HG03064 (cell line): ENCODE results near the gene PRTN3.

ENCODE experiments used
- ATAC-seq: cut with Tn5 transposase; IDR thresholded peaks from one replicate; pipeline ENCODE4 v1.9.1; 2021; ENCODE audit warnings: low read depth; ENCODE audit not compliant: unreplicated experiment

The PRTN3 gene, protein sequence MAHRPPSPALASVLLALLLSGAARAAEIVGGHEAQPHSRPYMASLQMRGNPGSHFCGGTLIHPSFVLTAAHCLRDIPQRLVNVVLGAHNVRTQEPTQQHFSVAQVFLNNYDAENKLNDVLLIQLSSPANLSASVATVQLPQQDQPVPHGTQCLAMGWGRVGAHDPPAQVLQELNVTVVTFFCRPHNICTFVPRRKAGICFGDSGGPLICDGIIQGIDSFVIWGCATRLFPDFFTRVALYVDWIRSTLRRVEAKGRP

DNA sequence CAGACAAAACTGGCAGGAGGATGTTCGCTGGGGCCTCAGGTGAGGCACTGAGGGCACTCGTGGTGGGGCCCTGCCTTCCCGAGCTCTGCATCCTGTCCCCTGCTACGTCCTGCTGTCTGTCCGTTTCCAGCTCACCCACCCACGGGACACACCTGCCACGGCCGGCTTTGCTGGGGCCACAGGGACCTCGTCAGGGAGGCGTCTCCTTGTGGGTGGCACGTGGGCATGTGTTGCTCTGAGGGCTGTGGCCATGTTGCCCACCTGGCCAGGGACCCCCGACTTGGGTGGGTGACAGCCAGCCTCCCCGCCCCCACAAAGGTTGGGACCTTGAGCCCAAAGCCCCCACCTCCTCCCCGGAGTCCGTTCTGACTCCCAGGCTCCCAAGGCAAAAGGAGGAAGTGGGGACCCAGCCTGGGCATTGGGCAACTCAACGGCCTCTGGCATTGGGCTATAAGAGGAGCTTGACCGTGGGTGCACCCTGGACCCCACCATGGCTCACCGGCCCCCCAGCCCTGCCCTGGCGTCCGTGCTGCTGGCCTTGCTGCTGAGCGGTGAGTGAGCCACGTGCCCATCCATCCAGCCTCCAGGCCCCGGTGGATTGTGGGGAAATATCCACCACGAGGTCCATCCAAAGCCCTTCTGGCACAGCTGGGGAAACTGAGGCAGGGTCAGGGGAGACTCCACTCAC, at the start of gene PRTN3:
Gene PRTN3, plus strand, starts transcription at position 481 of the 688 bp plus-strand sequence. Its CDS starts 10 bp downstream, at position 491.
- no peak for ATAC-seq

DNA sequence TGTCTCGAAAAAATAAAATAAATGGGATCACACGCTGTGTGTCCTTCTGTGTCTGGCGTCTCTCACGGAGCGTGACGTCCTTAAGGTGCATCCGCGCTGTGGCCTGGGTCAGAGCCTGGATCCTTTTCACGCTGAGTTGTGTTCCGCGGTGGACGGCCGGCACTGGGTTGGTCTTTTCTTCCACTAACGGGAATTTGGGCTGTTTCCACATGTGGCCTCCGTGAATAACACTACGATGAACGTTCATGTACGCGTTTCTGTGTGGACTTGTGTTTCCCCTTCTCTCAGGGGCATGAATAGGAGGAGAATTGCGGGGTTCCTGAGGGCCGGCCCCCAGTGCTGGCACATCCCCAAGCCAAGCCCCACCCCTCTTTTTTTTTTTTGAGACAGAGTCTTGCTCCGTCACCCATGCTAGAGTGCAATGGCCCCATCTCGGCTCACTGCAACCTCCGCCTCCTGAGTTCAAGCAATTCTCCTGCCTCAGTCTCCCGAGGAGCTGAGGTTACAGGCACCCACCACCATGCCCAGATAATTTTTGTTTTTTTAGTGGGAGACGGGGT, 49.7 kb upstream of the PRTN3 start:
- no peak for ATAC-seq

DNA sequence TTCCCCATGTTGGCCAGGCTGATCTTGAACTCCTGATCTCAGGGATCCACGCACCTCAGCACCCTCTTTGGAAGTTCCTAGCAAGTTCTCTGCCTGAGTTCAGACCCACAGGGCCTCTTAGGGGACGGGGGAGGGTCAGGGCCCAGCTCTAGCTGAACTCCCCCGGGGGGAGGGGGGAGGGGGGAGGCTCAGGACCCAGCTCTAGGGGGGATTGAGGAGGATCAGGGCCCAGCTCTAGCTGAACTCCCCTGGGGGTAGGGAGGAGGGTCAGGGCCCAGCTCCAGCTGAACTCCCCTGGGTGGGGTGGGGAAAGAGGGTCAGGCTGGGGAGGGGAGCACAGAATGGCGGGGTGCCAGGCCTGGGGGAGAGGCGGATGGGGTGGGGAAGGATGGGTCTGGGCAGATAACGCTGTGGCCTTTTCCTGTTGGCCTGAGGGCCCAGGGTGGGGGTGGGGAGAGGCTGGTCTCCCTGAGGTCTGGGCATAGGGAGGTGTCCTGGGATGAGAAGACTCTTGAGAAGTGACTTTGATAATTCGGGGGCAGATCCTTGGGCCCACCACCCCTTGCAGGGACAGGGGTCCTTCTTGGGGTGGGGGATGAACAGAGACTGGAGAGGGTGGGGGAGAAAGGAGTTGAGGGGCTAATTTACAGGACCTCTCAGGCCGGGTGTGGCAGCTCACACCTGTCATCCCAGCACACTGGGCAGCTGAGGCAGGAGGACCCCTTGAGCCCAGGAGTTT, 49.1 kb upstream of the PRTN3 start:
- no peak for ATAC-seq

DNA sequence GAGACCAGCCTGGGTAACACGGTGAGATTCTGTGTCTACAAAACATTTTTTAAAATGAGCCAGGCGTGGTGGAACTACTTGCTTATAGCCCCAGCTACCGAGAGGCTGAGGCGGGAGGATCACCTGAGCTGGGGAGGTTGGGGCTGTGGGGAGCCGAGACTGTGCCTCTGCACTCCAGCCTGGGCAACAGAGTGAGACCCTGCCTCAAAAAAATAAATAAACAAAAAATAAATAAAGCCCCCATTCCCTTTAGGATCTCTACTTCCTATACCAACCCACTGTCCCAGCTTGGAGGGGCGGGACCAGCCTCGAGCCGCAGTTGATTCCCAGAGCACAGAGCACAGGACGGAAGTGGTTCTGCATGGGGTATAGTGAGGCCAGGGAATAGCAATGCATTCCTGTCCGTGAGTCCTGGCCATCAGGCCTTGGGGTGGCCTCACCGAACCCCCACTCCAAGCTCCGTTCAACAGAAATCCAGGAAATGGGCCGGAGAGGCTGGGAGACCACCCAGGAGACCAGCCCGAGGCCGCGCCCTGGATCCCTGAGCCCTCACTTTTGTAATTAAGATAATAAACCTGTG, 48.4 kb upstream of the PRTN3 start:
- no peak for ATAC-seq

DNA sequence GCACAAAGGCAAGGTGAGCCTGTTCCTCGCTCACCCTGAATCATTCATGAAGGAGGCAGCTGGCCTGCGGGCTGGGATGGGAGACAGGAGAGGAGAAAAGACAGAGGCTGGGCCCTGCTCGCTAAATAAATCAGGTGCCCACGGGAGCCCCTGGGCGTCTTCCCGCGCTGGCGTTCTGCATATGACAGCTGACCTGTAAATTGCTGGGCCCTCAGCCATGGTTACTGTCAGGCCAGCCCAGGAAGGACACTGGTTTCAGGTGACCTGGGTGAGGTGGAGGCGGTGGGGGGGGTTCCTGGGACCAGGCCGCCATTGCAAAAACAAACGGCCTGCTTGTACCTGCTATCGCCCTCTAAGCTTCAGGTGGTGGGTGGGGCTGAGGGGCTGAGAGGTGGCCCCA, 47.0 kb upstream of the PRTN3 start:
- ATAC-seq, result no peak

DNA sequence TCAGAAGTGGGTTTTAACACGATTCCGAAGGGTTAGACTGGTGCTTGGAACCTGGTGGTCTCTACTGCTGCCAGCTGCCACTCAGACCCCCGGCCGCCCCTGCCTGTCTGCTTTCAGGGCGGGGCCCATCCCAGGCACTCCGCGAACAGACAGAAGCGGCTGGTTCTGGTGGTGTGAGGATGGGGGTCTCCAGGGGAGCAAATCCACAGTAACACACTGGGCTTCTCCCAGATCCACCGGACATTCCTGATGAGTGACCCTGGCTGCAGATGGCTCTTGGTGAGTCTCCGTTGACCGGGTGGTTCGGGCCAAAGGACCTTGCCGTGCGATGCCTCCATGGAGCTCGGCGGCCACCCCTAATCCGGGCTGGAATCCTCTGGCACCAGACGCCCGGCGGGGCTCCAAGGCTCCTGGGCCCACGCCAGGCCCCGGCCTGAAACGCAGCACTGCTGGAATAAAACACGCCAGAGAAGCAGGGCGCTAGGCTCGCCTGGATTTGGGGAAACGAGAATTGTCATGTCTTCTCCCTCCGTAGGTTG, 45.7 kb upstream of the PRTN3 start:
- no peak for ATAC-seq

DNA sequence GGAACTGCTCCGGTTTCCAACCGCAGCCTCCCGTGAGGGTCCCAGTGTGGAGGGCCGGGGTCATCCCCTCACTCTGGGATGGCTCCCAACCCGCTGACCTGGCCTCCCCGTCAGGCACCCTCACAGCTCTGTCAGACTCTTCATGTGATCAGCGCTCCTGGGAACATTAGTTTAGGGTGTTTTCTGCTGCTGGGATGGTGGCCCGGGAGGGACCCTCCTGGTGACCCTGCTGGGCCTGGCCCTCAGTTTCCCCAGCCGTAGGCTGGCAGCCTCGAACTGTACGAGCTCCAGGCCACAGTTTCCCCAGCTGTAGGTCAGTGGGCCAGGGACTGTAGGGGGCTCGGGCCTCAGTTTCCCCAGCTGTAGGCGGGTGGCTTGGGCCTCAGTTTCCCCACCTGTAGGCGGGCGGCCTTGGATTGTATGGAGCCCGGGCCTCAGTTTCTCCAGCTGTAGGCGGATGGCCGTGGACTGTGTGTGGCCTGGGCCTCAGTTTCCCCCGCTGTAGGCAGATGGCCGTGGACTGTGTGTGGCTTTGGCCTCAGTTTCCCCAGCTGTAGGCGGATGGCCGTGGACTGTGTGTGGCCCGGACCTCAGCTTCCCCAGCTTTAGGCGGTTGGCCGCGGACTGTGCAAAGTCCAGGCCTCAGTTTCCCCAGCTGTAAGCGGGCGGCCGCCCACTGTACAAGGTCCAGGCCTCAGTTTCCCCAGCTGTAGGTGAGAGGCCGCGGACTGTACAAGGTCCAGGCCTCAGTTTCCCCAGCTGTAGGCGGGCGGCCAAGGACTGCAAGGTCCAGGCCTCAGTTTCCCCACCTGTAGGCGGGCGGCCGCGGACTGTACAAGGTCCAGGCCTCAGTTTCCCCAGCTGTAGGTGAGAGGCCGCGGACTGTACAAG, 44.9 kb upstream of the PRTN3 start:
- no peak for ATAC-seq

DNA sequence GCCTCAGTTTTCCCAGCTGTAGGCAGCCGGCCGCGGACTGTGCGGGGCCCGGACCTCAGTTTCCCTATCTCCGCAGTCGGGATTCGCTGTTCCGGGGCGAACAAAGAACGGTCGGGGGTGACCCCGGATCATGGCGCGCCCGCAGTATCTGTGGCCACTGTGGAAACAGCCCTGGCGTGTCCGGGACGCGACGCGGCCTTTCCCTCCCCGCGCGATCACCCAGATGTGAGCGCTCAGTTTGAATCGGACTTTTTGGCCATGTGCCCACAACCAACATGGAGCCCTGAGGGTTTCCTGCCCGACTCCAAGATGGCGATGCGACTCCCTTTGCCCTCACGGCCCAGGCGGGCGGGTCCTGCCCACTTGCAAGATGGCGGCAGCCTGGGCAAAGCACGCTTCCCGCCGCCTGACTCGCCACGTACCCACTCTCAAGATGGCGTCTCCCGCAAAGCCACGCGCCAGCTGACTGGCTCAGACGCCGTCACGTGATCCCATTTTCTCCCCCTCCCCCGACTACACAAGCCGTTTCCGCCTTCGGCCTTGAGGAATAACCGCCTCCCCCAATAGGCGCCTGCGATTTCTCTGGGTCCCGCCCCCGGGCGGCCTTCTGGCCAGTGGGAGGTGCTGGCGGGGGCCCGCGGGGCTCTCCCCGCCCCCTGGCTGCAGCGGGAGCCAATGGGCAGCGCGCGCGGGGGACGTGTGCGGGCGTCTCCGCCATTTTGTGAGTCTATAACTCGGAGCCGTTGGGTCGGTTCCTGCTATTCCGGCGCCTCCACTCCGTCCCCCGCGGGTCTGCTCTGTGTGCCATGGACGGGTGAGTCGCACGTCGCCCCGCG, 43.9 kb upstream of the PRTN3 start, which contains the start of gene PTBP1:
Gene PTBP1, plus strand, starts transcription at position 761 of the 836 bp plus-strand sequence. Its CDS starts 46 bp downstream, at position 807.
- ATAC-seq, result peak; percentile 60

DNA sequence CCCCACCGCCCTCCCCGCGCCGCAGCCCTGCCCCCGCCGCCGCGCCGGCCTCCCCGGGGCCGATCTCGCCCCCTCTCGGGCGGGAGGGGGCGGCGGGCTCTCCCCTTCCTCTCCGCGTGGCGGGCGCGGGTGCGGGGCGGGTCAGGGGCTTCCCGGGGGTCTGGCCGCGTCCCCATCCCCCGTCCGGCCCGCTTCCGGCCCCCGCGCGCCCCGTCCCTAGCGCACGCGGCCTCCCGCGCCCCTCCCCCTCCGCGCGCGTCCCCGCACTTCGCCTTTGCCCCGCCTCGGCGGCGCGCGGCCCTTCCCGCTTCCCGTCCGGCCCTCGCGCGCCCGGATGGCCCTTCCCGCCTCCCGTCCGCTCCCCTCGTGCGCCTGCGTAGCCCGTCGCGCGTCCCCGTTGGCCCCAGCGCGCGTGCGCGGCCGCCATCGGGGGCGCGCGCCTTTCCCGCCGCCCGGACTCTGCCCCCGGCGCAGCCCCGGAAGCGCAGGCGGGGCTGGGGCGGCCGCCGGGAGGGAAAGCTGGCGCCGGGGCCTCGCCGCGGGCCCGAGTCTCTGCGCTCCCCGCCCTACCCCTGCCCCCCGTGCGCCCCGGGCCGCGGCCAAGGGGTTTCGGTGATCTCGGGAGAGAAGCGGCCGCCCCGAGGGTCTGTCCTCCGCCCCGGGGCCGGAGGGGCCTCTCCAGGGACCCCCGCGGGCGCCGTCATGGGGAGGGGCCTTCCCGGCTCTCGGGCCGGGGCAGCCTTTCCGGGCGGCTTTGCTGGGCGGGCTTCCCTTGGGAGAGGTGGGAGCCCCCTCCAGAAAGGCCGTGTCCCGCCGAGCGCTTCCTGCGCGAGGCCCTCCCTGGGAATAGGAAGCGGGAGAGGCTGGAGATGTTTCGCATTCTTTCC, 43.0 kb upstream of the PRTN3 start:
- peak; percentile 46 for ATAC-seq

DNA sequence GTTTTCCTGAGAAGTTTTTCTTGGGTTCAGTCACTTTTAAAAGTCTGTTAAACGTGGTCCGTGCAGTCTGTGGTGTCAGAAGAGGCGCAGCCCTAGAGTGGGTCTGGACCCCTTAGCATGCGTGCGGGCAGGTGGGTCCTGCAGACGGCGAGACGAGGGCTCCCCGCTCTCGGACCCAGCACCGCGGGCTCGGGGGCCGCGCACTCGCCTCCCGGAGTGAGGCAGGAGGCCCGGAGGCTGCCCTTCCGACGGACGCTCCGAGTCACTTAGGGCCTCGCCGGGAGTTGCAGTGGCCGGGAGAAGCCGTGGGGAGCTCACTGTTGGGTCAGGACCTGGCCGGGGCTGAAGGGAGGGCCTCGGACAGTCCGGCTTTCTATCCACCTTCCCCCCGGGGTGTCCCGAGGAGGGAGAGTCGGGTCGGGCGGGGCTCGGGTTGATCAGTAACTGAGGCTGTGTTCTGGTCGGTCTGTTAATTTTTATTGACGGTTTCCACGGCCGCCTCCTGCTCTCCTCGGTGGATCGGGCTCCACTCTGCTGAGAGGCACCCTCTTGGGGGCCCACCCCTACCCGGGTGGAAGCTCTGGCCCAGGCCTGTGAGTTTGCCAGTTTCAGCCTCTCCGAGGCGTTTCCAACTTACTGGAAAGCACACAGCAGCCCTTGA, 42.3 kb upstream of the PRTN3 start:
- ATAC-seq, result no peak

DNA sequence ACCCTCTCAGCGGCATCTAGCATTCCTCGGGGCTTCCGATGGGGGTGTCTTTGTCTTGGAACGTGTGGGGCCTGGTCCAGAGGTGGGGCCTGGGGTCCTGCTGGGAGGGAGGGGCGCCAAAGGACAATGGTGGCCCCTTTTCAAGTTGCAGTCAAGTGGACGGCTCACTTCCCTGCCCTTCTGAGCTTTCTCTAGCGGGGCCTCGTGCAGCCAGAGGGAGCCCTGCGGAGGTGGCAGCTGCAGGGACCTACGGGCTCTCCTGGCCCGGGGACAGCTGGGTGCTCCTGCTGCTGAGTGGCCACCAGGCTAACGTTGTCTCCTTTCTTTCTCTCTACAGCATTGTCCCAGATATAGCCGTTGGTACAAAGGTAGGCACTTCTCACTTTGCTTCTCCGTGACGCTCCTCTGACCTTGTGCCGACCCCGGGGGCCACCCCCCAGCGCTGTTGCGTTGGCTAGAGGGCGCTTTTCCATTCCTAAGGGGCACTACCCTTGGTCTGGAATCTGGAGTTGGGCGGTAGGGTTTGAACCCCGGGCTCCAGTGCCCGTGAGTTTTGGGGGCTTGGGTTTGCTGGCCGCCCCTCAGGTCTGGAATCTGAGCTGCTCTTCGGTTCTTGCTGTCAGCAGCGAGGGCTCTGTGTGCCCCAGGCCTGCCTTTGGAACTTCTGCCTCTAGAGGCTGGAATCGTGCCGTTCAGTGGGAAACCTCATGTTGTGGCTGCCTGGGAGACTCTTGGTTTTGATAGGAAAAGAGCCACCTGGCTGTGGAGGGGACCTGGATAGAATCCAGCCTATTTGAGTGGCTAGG, 41.5 kb upstream of the PRTN3 start:
- ATAC-seq, result no peak

DNA sequence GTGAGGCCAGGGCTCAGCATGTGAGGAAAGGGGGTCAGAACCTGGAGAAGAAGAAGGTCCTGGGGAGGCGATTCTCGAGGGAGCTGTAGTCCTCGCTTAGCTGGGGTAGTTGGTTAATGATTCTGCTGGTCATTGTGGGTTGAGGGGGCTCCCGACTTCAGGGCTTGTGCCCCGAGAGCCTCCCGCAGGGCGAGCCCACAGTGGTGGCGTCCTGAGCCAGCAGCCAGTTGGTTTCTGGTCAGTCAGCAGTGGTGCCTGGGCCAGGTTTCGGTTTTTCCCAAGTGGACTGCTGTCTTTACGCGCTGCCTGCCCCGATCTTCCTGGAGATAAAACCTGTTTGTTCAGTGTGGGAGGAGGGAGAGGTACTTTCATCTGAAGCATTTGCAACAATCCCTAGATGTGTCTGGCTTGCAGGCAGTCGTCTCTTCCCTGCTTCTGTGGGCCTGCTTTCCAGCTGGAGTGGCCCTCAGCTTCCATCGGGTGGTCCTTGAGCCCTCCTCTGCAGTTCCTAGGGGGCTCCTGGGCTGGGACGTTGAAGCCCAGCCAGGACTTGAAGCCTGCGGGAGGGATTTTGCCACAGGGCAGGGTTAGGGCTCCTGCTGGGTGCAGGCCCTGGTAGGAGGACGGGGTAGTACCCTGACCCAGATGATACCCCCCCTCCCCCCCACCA, 40.3 kb upstream of the PRTN3 start:
- ATAC-seq, result no peak

DNA sequence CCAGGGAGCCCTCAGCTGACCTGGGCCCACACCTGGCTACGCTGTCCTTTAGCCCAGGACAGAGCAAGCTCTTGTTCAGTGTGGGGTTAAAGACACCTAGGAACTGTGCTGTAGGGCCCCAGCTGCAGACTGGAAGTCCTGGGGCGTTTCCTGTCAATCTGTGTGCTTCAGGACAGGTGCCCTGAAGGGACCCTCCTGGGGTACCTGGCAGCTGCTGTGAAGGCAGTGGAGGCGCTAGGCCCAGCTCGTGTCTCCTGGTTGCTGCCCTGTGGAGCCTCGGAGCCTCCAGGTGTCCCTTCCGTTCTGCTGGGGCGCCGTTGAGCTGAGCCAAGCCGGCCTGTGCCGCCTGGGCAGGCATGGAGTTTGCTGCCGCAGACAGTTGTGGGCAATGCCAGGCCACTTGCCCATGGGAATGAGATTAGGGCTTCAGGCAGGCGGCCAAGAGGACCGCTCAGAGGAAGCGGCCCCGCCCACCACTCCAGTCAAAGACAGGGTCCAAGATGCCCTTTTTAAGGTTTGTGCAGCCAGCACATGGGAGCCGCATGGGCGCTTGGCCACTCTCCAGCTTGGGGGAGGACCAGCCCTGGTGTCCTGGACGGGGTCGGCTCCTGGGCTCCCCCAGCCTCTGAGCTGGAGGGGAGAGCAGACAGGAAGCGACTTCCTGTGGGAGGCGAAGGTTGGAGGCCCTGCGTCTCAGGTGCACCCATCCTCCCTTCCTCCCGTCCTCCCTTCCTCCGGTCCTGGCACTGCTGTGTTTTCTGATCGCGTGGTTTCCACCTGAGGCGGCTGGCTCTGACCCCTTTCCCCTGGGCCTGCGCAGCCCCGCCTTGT, 39.6 kb upstream of the PRTN3 start:
- no peak for ATAC-seq

DNA sequence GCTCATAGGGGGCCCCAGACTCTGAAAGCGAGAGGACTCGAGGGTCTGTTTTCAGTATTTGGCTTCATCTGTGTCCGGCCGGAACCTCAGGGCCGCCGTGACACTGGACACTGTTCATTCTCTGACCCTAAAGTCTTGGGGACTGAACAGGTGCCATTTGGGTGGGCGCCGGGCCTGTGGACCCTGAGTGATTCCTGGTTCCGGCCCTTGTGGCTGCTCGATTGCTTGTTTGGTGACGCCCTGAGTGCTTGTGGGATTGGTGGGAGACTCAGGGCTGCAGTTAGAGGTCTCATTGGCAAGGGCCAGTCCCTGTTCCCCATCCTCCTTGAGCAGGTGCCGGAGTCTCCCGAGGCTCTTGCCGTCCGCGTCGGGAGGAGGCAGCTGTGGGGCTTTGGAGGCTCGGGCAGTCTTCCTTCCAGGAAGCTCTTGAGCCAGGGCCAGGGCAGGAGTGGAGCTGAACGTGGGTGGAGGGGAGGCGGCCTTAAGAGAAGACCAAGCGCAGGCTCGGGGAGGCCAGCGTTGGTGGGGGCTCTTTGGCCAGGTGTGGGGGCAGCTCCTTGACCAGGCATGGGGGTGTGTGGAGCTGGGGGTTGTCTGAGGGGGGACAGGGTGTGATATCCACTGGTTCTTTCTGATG, 38.8 kb upstream of the PRTN3 start:
- ATAC-seq, result no peak
